SK-N-SH (cell line): ENCODE data around the gene ABLIM2. TPM values are rescaled to one million over a fixed set of nuclear protein-coding genes. Genes with fewer than 3 reads are reported as not detected.

Source experiments
- CTCF ChIA-PET: fragments of 300-600, 350-600 bp; formaldehyde crosslinking; extraction: SDS; loops from one replicate; lab custom pipeline; 2021; lab: Yijun Ruan, JAX
- POLR2A ChIA-PET: fragments of 350-600 bp; sonication (Branson Sonifier 250); formaldehyde crosslinking; extraction: SDS; loops from one replicate; lab custom pipeline; 2020; ENCODE audit warnings: antibody characterized with exemption, inconsistent platforms; lab: Yijun Ruan, JAX
- DNase-seq: peaks from one replicate; pipeline ENCODE4 v3.0.0; 2012
- H2AFZ ChIP-seq: fragments of 200-600 bp; sonication (generic); 2 replicates; pipeline ENCODE4 v1.8.1; 2016; ENCODE audit warnings: antibody characterized with exemption, mild to moderate bottlenecking, low read depth
- H3F3A ChIP-seq: fragments of 200-600 bp; sonication (generic); replicated peaks from 2 replicates; pipeline ENCODE3; 2016; ENCODE audit warnings: antibody characterized with exemption, mild to moderate bottlenecking; ENCODE audit not compliant: insufficient read depth
- H3K27ac ChIP-seq, 2 experiments: fragments of 200-500 bp in 1 of 2; fragments of 200-600 bp in 1 of 2; sonication (Bioruptor generic) in 1 of 2; sonication (generic), shearing (Covaris generic) in 1 of 2; 2 replicates each; pipeline versions ENCODE4 v1.5.1 to v1.6.1; 2014 to 2016; ENCODE audit warnings: low read depth in 2 of 2, inconsistent platforms in 1 of 2, low read length in 1 of 2, mild to moderate bottlenecking in 1 of 2, mixed read lengths in 1 of 2
- H3K27me3 ChIP-seq: fragments of 200-600 bp; sonication (generic), shearing (Covaris generic); 2 replicates; pipeline ENCODE4 v1.6.1; 2016; ENCODE audit warnings: mixed run types; ENCODE audit not compliant: insufficient read depth
- H3K36me3 ChIP-seq, 2 experiments: fragments of 200-500 bp in 1 of 2; fragments of 200-600 bp in 1 of 2; sonication (Bioruptor generic) in 1 of 2; sonication (generic) in 1 of 2; replicated peaks in 1 of 2; 2 replicates each; pipeline versions ENCODE3 to v1.5.1; 2014 to 2016; ENCODE audit warnings: low read length in 1 of 2, mild to moderate bottlenecking in 1 of 2; ENCODE audit not compliant: insufficient read depth in 2 of 2, control insufficient read depth in 1 of 2
- H3K4me1 ChIP-seq, 2 experiments: fragments of 200-500 bp in 1 of 2; fragments of 200-600 bp in 1 of 2; sonication (Bioruptor generic) in 1 of 2; sonication (generic), shearing (Covaris generic) in 1 of 2; 2 replicates each; pipeline versions ENCODE4 v1.5.1 to v1.6.1; 2014 to 2016; ENCODE audit warnings: low read depth in 1 of 2, low read length in 1 of 2, mixed run types in 1 of 2; ENCODE audit not compliant: insufficient read depth in 2 of 2, control insufficient read depth in 1 of 2
- H3K4me2 ChIP-seq: fragments of 200-600 bp; sonication (generic), shearing (Covaris generic); 2 replicates; pipeline ENCODE4 v1.6.1; 2017; ENCODE audit warnings: mixed run types
- H3K4me3 ChIP-seq, 2 experiments: fragments of 200-500 bp in 1 of 2; fragments of 200-600 bp in 1 of 2; sonication (Bioruptor generic) in 1 of 2; sonication (generic), shearing (Covaris generic) in 1 of 2; 2 replicates each; pipeline versions ENCODE4 v1.5.1 to v1.8.1; 2014 to 2016; ENCODE audit warnings: low read depth in 2 of 2, inconsistent platforms in 1 of 2, low read length in 1 of 2, mild to moderate bottlenecking in 1 of 2, mixed read lengths in 1 of 2, moderate library complexity in 1 of 2
- H3K79me2 ChIP-seq: fragments of 200-600 bp; sonication (generic); 2 replicates; pipeline ENCODE4 v1.8.1; 2017; ENCODE audit warnings: mild to moderate bottlenecking; ENCODE audit not compliant: insufficient read depth
- H3K9ac ChIP-seq: fragments of 200-600 bp; sonication (generic); 2 replicates; pipeline ENCODE4 v1.6.1; 2017; ENCODE audit warnings: mixed run types
- H3K9me2 ChIP-seq: fragments of 200-600 bp; sonication (generic); 2 replicates; pipeline ENCODE4 v1.6.1; 2017; ENCODE audit warnings: mixed run types
- H3K9me3 ChIP-seq: fragments of 200-600 bp; sonication (generic); 2 replicates; pipeline ENCODE4 v1.6.1; 2017; ENCODE audit warnings: mixed run types, mild to moderate bottlenecking, moderate library complexity
- H4K20me1 ChIP-seq: fragments of 200-600 bp; sonication (generic); 2 replicates; pipeline ENCODE4 v1.6.1; 2017; ENCODE audit warnings: mild to moderate bottlenecking, mixed run types; ENCODE audit not compliant: insufficient read depth
- CTCF ChIP-seq: fragments of 200-600 bp; sonication (generic); IDR thresholded peaks from 2 replicates; pipeline ENCODE4 v1.6.1; 2017; ENCODE audit warnings: antibody characterized with exemption, mild to moderate bottlenecking, moderate library complexity
- EZH2phosphoT487 ChIP-seq: fragments of 200-600 bp; sonication (generic); IDR thresholded peaks from 2 replicates; pipeline ENCODE4 v1.6.1; 2017; ENCODE audit warnings: low read depth, mixed run types, mild to moderate bottlenecking, antibody characterized with exemption, moderate library complexity, borderline replicate concordance
- FOXJ3 ChIP-seq: sonication (generic); formaldehyde crosslinking; IDR thresholded peaks from 2 replicates; pipeline ENCODE4 v1.5.1; 2020; ENCODE audit warnings: mild to moderate bottlenecking, missing genetic modification reagents
- MEF2A ChIP-seq: IDR thresholded peaks from 2 replicates; pipeline ENCODE4 v1.4.0; 2012; ENCODE audit warnings: low read depth, borderline replicate concordance
- POLR2AphosphoS5 ChIP-seq: IDR thresholded peaks from 2 replicates; pipeline ENCODE4 v1.6.1; 2012; ENCODE audit warnings: low read depth, low read length
- RCOR1 ChIP-seq: fragments of 150-350 bp; IDR thresholded peaks from 2 replicates; pipeline ENCODE4 v1.6.1; 2017; ENCODE audit warnings: antibody characterized with exemption, low read length
- RXRA ChIP-seq: IDR thresholded peaks from 2 replicates; pipeline ENCODE4 v1.4.0; 2012; ENCODE audit warnings: low read depth, mild to moderate bottlenecking, borderline replicate concordance
- SMC3 ChIP-seq: IDR thresholded peaks from 2 replicates; pipeline ENCODE4 v1.6.1; 2012; ENCODE audit warnings: low read depth, low read length, improper control_type of control experiment
- TAF1 ChIP-seq: IDR thresholded peaks from 2 replicates; pipeline ENCODE4 v1.6.1; 2012; ENCODE audit warnings: low read depth, mild to moderate bottlenecking, low read length, moderate library complexity, borderline replicate concordance
- USF1 ChIP-seq: IDR thresholded peaks from 2 replicates; pipeline ENCODE4 v1.4.0; 2012; ENCODE audit warnings: low read depth, borderline replicate concordance
- YY1 ChIP-seq: IDR thresholded peaks from 2 replicates; pipeline ENCODE4 v1.4.0; 2012; ENCODE audit warnings: low read depth, mild to moderate bottlenecking
- WGBS: methylation state at CpG from one replicate; pipeline ENCODE4 v1.1.6; 2017; ENCODE audit warnings: low lambda C conversion rate; 5-methylcytosine and 5-hydroxymethylcytosine counted together
- polyA plus RNA-seq, 3 experiments: library from polyadenylated mRNA; depleted of rRNA; stranded (reverse); fragments of >200 nt; gene quantifications; 2 replicates each; pipeline ENCODE4 v1.2.3, GENCODE V29; 2012
- TF ChIP-seq, protein P1 (sequence below): IDR thresholded peaks from 2 replicates; pipeline ENCODE4; 2012
- TF ChIP-seq, protein P2 (sequence below): IDR thresholded peaks from 2 replicates; pipeline ENCODE4 v1.6.1; 2012; ENCODE audit warnings: mild to moderate bottlenecking, low read depth, low read length, moderate library complexity

ABLIM2 gene
- polyA plus RNA-seq, 1 of the 3 experiments (the other 2 are of a cell fraction) = 0.53 TPM

GRCh38 chr4:8194306-8195242 lies 36.0 kb upstream of the ABLIM2 start:
- WGBS = 65% methylated on average over 10 of the region's 19 CpGs
- H3K4me3 ChIP-seq = no peak overlapping the region
- H3K4me2 ChIP-seq = no peak overlapping the region
- no peak for TF ChIP-seq RCOR1
- H4K20me1 ChIP-seq = no peaks in the 10 kb centered on the region
- ChIA-PET CTCF (interaction anchor here (0.7 to 3.3 kb wide), 12 partner anchors 8 to 234 kb away, joined by 3 to 24 read pairs (median 3); no protein-coding TSS in a partner anchor), POLR2A (interaction anchor here (1.0 kb wide), 2 partner anchors 18 to 22 kb away, joined by 3 read pairs; no protein-coding TSS in a partner anchor)
- no peaks in the 10 kb centered on the region for H3K9me3 ChIP-seq
- no peak overlapping the region for H2AFZ ChIP-seq
- H3K4me1 ChIP-seq = peaks cover 8 to 30% of the 10 kb centered on the region in 2 experiments; a peak in 2 of 4 replicates
- H3K36me3 ChIP-seq = no peaks in the 10 kb centered on the region
- H3K9ac ChIP-seq = no peak overlapping the region
- H3F3A ChIP-seq = no peaks in the 10 kb centered on the region
- no peaks in the 10 kb centered on the region for H3K79me2 ChIP-seq
- no peaks in the 10 kb centered on the region for H3K27me3 ChIP-seq
- no peak for DNase-seq
- H3K9me2 ChIP-seq = no peaks in the 10 kb centered on the region
- no peak overlapping the region for H3K27ac ChIP-seq

GRCh38 chr4:8192748-8193738 lies 34.4 kb upstream of the ABLIM2 start:
- H3K9ac ChIP-seq = no peak overlapping the region
- H3F3A ChIP-seq = no peaks in the 10 kb centered on the region
- no peak overlapping the region for H3K4me2 ChIP-seq
- ChIA-PET POLR2A (no interaction called here), CTCF (interaction anchor here (0.7 to 5.8 kb wide), 12 partner anchors 10 to 236 kb away, joined by 3 to 58 read pairs (median 4); no protein-coding TSS in a partner anchor)
- H3K36me3 ChIP-seq = no peaks in the 10 kb centered on the region
- no peaks in the 10 kb centered on the region for H3K27me3 ChIP-seq
- H3K4me3 ChIP-seq = no peak overlapping the region
- no peak overlapping the region for H2AFZ ChIP-seq
- peak overlapping the region in 1 of 2 experiments; percentile 23; a peak in 1 of 4 replicates for H3K27ac ChIP-seq
- no peaks in the 10 kb centered on the region for H3K9me2 ChIP-seq
- peak; percentile 78 for DNase-seq
- no peaks in the 10 kb centered on the region for H4K20me1 ChIP-seq
- H3K4me1 ChIP-seq = peaks cover 0 to 25% of the 10 kb centered on the region in 2 experiments; a peak in 1 of 4 replicates
- no peaks in the 10 kb centered on the region for H3K9me3 ChIP-seq
- WGBS = 66% methylated on average over 18 of the region's 18 CpGs
- no peaks in the 10 kb centered on the region for H3K79me2 ChIP-seq
- TF ChIP-seq TAF1 = no peak
- TF ChIP-seq RCOR1 = no peak
- TF ChIP-seq, protein P1, sequence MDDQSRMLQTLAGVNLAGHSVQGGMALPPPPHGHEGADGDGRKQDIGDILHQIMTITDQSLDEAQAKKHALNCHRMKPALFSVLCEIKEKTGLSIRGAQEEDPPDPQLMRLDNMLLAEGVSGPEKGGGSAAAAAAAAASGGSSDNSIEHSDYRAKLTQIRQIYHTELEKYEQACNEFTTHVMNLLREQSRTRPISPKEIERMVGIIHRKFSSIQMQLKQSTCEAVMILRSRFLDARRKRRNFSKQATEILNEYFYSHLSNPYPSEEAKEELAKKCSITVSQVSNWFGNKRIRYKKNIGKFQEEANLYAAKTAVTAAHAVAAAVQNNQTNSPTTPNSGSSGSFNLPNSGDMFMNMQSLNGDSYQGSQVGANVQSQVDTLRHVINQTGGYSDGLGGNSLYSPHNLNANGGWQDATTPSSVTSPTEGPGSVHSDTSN = no peak
- TF ChIP-seq, protein P2, sequence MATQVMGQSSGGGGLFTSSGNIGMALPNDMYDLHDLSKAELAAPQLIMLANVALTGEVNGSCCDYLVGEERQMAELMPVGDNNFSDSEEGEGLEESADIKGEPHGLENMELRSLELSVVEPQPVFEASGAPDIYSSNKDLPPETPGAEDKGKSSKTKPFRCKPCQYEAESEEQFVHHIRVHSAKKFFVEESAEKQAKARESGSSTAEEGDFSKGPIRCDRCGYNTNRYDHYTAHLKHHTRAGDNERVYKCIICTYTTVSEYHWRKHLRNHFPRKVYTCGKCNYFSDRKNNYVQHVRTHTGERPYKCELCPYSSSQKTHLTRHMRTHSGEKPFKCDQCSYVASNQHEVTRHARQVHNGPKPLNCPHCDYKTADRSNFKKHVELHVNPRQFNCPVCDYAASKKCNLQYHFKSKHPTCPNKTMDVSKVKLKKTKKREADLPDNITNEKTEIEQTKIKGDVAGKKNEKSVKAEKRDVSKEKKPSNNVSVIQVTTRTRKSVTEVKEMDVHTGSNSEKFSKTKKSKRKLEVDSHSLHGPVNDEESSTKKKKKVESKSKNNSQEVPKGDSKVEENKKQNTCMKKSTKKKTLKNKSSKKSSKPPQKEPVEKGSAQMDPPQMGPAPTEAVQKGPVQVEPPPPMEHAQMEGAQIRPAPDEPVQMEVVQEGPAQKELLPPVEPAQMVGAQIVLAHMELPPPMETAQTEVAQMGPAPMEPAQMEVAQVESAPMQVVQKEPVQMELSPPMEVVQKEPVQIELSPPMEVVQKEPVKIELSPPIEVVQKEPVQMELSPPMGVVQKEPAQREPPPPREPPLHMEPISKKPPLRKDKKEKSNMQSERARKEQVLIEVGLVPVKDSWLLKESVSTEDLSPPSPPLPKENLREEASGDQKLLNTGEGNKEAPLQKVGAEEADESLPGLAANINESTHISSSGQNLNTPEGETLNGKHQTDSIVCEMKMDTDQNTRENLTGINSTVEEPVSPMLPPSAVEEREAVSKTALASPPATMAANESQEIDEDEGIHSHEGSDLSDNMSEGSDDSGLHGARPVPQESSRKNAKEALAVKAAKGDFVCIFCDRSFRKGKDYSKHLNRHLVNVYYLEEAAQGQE = no peak
- no peak for TF ChIP-seq FOXJ3 (CRISPR knock-in tag)
- no peak for TF ChIP-seq EZH2phosphoT487
- no peak for TF ChIP-seq USF1
- no peak for TF ChIP-seq MEF2A
- TF ChIP-seq SMC3 = peak; percentile 37; the same call in 1 of the 2 replicates
- TF ChIP-seq YY1 = no peak
- TF ChIP-seq RXRA = no peak
- TF ChIP-seq CTCF = peak; percentile 14; the same call in 1 of the 2 replicates
- TF ChIP-seq POLR2AphosphoS5 = no peak
